ENCODE measurements around the gene TAF6.

The TAF6 gene

GRCh38 chr7:100157069-100157333 is 37.8 kb upstream of the TAF6 start:
- TF ChIP-seq CTCF (conservative IDR thresholded peaks at IDR 0.05; ENCODE audit: low read depth): no peak
- H3K27ac ChIP-seq: peak overlapping the region; percentile 93
- DNase-seq (ENCODE audit: low spot score): no peak
- ChIA-PET CTCF (interaction anchor here (0.5 kb wide), 1 partner anchor 30 kb away, joined by 5 read pairs; the partner anchor contains the start of gene MBLAC1), POLR2A (ENCODE audit: low non-redundant PET) (interaction anchor here (1.0 kb wide), 1 partner anchor 25 kb away, joined by 3 read pairs; no protein-coding TSS in a partner anchor)

DNA sequence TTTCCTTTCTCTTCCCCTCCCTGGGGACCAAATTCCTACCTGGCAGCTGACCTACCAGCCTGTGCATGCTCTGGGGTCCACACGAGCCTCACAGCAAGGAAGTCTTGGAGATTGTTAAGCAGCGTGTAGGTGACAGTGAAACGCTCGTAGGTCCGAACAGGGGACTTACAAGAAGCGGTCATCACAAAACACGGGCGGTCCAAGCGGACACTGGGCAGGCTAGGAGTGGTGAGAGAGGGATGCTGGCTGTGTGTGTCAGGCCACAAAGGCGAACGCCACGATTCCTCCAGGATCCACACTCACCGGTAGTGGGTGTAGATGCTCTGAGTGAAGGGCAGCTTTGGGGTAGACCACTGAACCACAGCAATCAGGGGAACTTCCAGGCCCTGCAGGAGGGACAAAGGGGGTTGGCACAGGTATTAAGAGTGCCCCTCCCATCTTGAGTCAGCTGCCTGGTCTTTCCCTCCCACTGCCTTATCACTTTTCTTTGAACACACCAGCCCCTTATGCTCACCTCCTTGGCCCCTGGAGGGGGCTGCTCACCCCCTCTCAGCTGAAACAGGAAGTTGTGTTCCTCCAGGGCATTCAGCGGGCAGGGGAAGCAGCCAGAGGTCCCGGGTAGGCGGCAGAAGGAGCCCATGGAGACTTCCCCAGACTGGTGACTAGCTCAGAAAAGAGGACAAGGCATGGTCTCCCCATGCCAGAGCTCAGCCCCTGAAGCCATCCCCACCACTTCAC is 37.3 kb upstream of the TAF6 start:
- TF ChIP-seq CTCF (conservative IDR thresholded peaks at IDR 0.05; ENCODE audit: low read depth): no peak
- H3K27ac ChIP-seq: peak overlapping the region; percentile 93
- POLR2A ChIA-PET (ENCODE audit: low non-redundant PET): no interaction called here
- CTCF ChIA-PET: interaction anchor here (0.5 to 1.1 kb wide), 2 partner anchors 24 to 30 kb away, joined by 3 to 5 read pairs; partner anchors contain the start of gene MBLAC1
- no peak for DNase-seq (ENCODE audit: low spot score)

DNA sequence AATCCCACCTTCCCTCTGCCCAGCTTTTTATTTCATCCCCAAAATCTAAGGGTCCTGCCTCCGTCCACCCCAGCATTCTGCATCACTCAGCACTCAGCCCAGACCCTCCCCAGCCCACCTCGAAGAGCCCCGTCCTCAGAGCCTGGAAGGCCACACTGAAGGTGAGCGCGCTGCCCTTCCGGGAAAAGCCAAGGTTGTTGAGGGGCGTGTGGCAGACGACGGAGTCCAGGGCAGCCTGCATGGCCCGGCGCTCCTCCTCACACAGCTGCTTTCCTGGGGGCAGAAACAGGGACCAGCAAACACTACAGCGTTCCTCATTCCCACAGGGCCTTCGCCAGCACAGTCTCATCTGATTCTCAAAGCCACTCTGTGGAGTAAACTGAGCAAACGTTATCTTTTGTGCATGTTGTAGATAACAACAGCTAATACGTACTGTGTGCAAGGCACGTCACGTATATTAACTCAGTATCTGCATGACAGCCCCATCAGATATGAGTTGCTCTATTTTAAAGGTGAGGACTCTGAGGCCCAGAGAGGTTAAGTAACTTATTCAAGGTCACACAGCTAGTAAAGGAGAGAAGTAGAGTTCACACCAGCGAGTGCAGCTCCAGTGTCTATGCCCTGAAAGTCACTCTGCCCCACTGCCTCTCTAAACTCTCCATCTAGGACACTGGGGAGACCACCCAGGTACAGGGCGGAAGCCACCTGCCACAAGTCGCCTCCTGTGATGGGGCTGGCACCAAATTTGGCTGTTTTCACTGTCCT is 36.6 kb upstream of the TAF6 start:
- peak overlapping the region; percentile 93 for H3K27ac ChIP-seq
- CTCF ChIA-PET: interaction anchor here (0.6 to 1.1 kb wide), 2 partner anchors 21 to 23 kb away, joined by 3 read pairs; no protein-coding TSS in a partner anchor
- DNase-seq (ENCODE audit: low spot score): no peak
- POLR2A ChIA-PET (ENCODE audit: low non-redundant PET): interaction anchor here (0.5 to 1.4 kb wide), 2 partner anchors 21 to 273 kb away, joined by 4 read pairs; partner anchors contain the start of gene ZCWPW1
- TF ChIP-seq CTCF (conservative IDR thresholded peaks at IDR 0.05; ENCODE audit: low read depth): no peak

GRCh38 chr7:100154651-100155491 is 35.7 kb upstream of the TAF6 start:
- H3K27ac ChIP-seq: peak overlapping the region; percentile 93
- no peak for DNase-seq (ENCODE audit: low spot score)
- ChIA-PET CTCF (interaction anchor here (0.6 to 1.1 kb wide), 4 partner anchors 22 to 989 kb away, joined by 3 to 7 read pairs (median 3); no protein-coding TSS in a partner anchor), POLR2A (ENCODE audit: low non-redundant PET) (interaction anchor here (0.6 to 1.4 kb wide), 2 partner anchors 62 to 273 kb away, joined by 3 to 4 read pairs; partner anchors contain the start of gene ZCWPW1)
- no peak for TF ChIP-seq CTCF (conservative IDR thresholded peaks at IDR 0.05; ENCODE audit: low read depth)

- ChIA-PET CTCF (interaction anchor here (0.8 kb wide), 1 partner anchor 21 kb away, joined by 3 read pairs; no protein-coding TSS in a partner anchor), POLR2A (ENCODE audit: low non-redundant PET) (interaction anchor here (1.4 kb wide), 1 partner anchor 274 kb away, joined by 4 read pairs; the partner anchor contains the start of gene ZCWPW1)
- peak overlapping the region; percentile 93 for H3K27ac ChIP-seq
- no peak for DNase-seq (ENCODE audit: low spot score)
- TF ChIP-seq CTCF (conservative IDR thresholded peaks at IDR 0.05; ENCODE audit: low read depth): no peak
These were observed 34.8 kb upstream of the TAF6 start for GRCh38 chr7:100153708-100154535.

Data from RWPE1 (cell line).